Spleen (tissue), 3 donors: ENCODE measurements around the gene TADA2B.

Experiments used
- POLR2A ChIP-seq, 3 donors: fragments of 450-650 bp; IDR thresholded peaks; one replicate each; pipeline ENCODE4 v1.5.1; 2017; ENCODE audit warnings: antibody characterized with exemption in 3 of 3, mild to moderate bottlenecking in 1 of 3
- POLR2AphosphoS5 ChIP-seq, 3 donors: sonication (generic); formaldehyde crosslinking; IDR thresholded peaks; one replicate each; pipeline ENCODE4 v1.5.1; 2017; ENCODE audit warnings: antibody characterized with exemption in 3 of 3

- TF ChIP-seq POLR2AphosphoS5 (IDR thresholded peaks at IDR 0.05) (no peak), POLR2A (IDR thresholded peaks at IDR 0.05) (no peak)
Observed at GRCh38 chr4:7023901-7024300, 19.3 kb upstream of the TADA2B start.
